Endothelial cell of umbilical vein (primary cell): ENCODE results near the gene C15orf61.

Experiments used
- EZH2 ChIP-seq: IDR thresholded peaks from 2 replicates; pipeline ENCODE4 v1.6.1; 2012; ENCODE audit warnings: borderline replicate concordance, low read depth, mild to moderate bottlenecking, moderate library complexity, low read length, inconsistent platforms; ENCODE audit not compliant: severe bottlenecking
- FOS ChIP-seq: IDR thresholded peaks from 2 replicates; pipeline ENCODE4 v1.6.1; 2011; ENCODE audit warnings: mild to moderate bottlenecking, low read length, moderate library complexity, borderline replicate concordance; ENCODE audit not compliant: insufficient read depth
- GATA2 ChIP-seq: IDR thresholded peaks from 2 replicates; pipeline ENCODE4 v1.7.0; 2011; ENCODE audit warnings: low read depth, mild to moderate bottlenecking, moderate library complexity, mixed read lengths, low read length; ENCODE audit not compliant: insufficient read length, insufficient read depth
- JUN ChIP-seq: IDR thresholded peaks from 2 replicates; pipeline ENCODE4 v1.6.1; 2011; ENCODE audit warnings: borderline replicate concordance, low read depth; ENCODE audit not compliant: insufficient read length, insufficient read depth
- MAX ChIP-seq: IDR thresholded peaks from 2 replicates; pipeline ENCODE4 v1.6.1; 2011; ENCODE audit not compliant: insufficient read depth, insufficient read length
- MYC ChIP-seq: IDR thresholded peaks from one replicate; pipeline ENCODE4 v1.6.1; 2011; ENCODE audit warnings: mild to moderate bottlenecking, low read depth, low read length
- POLR2A ChIP-seq: IDR thresholded peaks from 2 replicates; pipeline ENCODE4 v1.6.1; 2012; ENCODE audit warnings: low read depth, mild to moderate bottlenecking, control low read depth, low read length
- POLR2AphosphoS5 ChIP-seq: IDR thresholded peaks from 2 replicates; pipeline ENCODE4 v1.6.1; 2012; ENCODE audit warnings: low read depth, mild to moderate bottlenecking, control low read depth, low read length, moderate library complexity; ENCODE audit not compliant: insufficient read depth
- TF ChIP-seq, protein P1 (sequence below), 2 donors: IDR thresholded peaks; 1 replicate in 1 of 2; 2 replicates in 1 of 2; pipeline ENCODE4 v1.5.1; 2011; ENCODE audit warnings: low read length in 2 of 2, mild to moderate bottlenecking in 2 of 2, moderate library complexity in 2 of 2, control low read depth in 1 of 2, inconsistent platforms in 1 of 2, low read depth in 1 of 2; ENCODE audit not compliant: insufficient read depth in 1 of 2; ENCODE audit errors: extremely low read depth in 1 of 2

DNA sequence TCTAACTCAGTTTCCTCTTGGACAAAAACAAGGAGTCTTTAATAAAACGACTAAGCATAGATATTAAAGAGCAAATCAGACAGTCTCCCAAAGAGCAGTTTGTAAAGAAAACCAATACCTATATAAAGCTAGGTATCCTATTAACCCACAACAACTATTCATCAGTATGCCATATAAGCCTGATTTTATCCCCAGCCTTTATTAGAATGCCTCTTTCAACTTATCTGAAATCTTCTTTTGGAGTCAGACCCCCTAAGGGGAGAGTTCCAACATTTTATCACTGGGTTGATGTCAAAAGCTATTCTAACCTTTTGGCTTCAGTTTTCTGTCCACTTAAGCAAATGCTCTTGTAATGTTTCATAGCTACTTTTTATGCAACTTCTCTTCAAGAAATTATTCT lies 39.4 kb downstream of the C15orf61 start:
- no peak for TF ChIP-seq EZH2
- TF ChIP-seq, protein P1, sequence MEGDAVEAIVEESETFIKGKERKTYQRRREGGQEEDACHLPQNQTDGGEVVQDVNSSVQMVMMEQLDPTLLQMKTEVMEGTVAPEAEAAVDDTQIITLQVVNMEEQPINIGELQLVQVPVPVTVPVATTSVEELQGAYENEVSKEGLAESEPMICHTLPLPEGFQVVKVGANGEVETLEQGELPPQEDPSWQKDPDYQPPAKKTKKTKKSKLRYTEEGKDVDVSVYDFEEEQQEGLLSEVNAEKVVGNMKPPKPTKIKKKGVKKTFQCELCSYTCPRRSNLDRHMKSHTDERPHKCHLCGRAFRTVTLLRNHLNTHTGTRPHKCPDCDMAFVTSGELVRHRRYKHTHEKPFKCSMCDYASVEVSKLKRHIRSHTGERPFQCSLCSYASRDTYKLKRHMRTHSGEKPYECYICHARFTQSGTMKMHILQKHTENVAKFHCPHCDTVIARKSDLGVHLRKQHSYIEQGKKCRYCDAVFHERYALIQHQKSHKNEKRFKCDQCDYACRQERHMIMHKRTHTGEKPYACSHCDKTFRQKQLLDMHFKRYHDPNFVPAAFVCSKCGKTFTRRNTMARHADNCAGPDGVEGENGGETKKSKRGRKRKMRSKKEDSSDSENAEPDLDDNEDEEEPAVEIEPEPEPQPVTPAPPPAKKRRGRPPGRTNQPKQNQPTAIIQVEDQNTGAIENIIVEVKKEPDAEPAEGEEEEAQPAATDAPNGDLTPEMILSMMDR (IDR thresholded peaks at IDR 0.05; ENCODE audit: extremely low read depth in 1 of 2, insufficient read depth in 1 of 2, low read depth in 1 of 2, low read length in 2 of 2): no peak
- TF ChIP-seq GATA2: no peak
- no peak for TF ChIP-seq POLR2A
- TF ChIP-seq MYC: no peak
- TF ChIP-seq POLR2AphosphoS5: no peak
- TF ChIP-seq MAX: no peak
- TF ChIP-seq JUN: no peak
- no peak for TF ChIP-seq FOS
